Measurements from ENCODE around the gene IL6ST.

IL6ST gene

GRCh38 chr5:55888205-55888604 lies 106.6 kb downstream of the IL6ST start:
- DNase-seq: no peak

- no peak for DNase-seq
Measured at GRCh38 chr5:55885359-55885758, 109.4 kb downstream of the IL6ST start.

Data from NCI-H187 (cell line).